Neural progenitor cell (in vitro differentiated cells): Measurements from ENCODE around the gene HSD17B1. TPM values are rescaled to one million over a fixed set of nuclear protein-coding genes. Genes with fewer than 3 reads are reported as not detected.
A peak's percentile ranks its signal among the peaks of the same experiment; 100 is the strongest.

Experiments used
- DNase-seq: peaks from one replicate; pipeline ENCODE4 v3.0.0-alpha.2; 2016; ENCODE audit warnings: low spot score
- H2AFZ ChIP-seq: fragments of 200-600 bp; sonication (generic); replicated peaks from 2 replicates; pipeline ENCODE4 v1.6.1; 2016; ENCODE audit warnings: antibody characterized with exemption
- H3F3A ChIP-seq: fragments of 200-600 bp; sonication (generic); 2 replicates; pipeline ENCODE4 v1.6.1; 2016; ENCODE audit warnings: antibody characterized with exemption, low read depth
- H3K27ac ChIP-seq: fragments of 200-600 bp; sonication (generic); 2 replicates; pipeline ENCODE4 v1.5.1; 2016; ENCODE audit warnings: mild to moderate bottlenecking
- H3K27me3 ChIP-seq: fragments of 200-600 bp; sonication (generic); 2 replicates; pipeline ENCODE4 v1.6.1; 2016; ENCODE audit warnings: mild to moderate bottlenecking, moderate library complexity
- H3K36me3 ChIP-seq: fragments of 200-600 bp; sonication (generic); 2 replicates; pipeline ENCODE4 v1.5.1; 2016
- H3K4me1 ChIP-seq: fragments of 200-600 bp; sonication (generic); 2 replicates; pipeline ENCODE4 v1.6.1; 2016; ENCODE audit warnings: mixed run types
- H3K4me2 ChIP-seq: fragments of 200-600 bp; sonication (generic); 2 replicates; pipeline ENCODE4 v1.6.1; 2016
- H3K4me3 ChIP-seq: fragments of 200-600 bp; sonication (generic); 2 replicates; pipeline ENCODE4 v1.5.1; 2016
- H3K79me2 ChIP-seq: fragments of 200-600 bp; sonication (generic); 2 replicates; pipeline ENCODE4 v1.6.1; 2016; ENCODE audit warnings: low read depth
- H3K9ac ChIP-seq: fragments of 200-600 bp; sonication (generic); 2 replicates; pipeline ENCODE4 v1.6.1; 2016
- H3K9me3 ChIP-seq: fragments of 200-600 bp; sonication (generic); 2 replicates; pipeline ENCODE4 v1.5.1; 2016; ENCODE audit warnings: low read depth
- H4K20me1 ChIP-seq: fragments of 200-600 bp; sonication (generic); 2 replicates; pipeline ENCODE4 v1.6.1; 2016; ENCODE audit warnings: low read depth
- H3K27ac Mint-ChIP-seq: 3 replicates; pipeline ENCODE4 v1.8.0; 2021; ENCODE audit warnings: mixed read lengths
- H3K27me3 Mint-ChIP-seq: 2 replicates; pipeline ENCODE4 v1.8.0; 2022; ENCODE audit warnings: low read depth, mild to moderate bottlenecking, inconsistent platforms, moderate library complexity, mixed read lengths; ENCODE audit not compliant: insufficient read depth
- H3K36me3 Mint-ChIP-seq: 3 replicates; pipeline ENCODE4 v1.8.0; 2021; ENCODE audit warnings: mixed read lengths
- H3K4me1 Mint-ChIP-seq: 3 replicates; pipeline ENCODE4 v1.8.0; 2021; ENCODE audit warnings: mixed read lengths
- H3K4me3 Mint-ChIP-seq: 3 replicates; pipeline ENCODE4 v1.8.0; 2021; ENCODE audit warnings: mild to moderate bottlenecking, moderate library complexity, mixed read lengths
- H3K9me3 Mint-ChIP-seq: 3 replicates; pipeline ENCODE4 v1.8.0; 2020; ENCODE audit warnings: mixed read lengths
- CTCF ChIP-seq: fragments of 200-600 bp; sonication (generic); IDR thresholded peaks from 2 replicates; pipeline ENCODE4 v1.5.1; 2017; ENCODE audit warnings: antibody characterized with exemption, mild to moderate bottlenecking
- EZH2 ChIP-seq: fragments of 200-600 bp; sonication (generic); IDR thresholded peaks from 2 replicates; pipeline ENCODE4 v1.6.1; 2017; ENCODE audit warnings: antibody characterized with exemption, mild to moderate bottlenecking, moderate library complexity
- EZH2phosphoT487 ChIP-seq: fragments of 200-600 bp; sonication (generic); IDR thresholded peaks from 2 replicates; pipeline ENCODE4 v1.6.1; 2017; ENCODE audit warnings: antibody characterized with exemption
- total RNA-seq: library from RNA; depleted of rRNA; stranded (reverse); fragments of >200 nt; gene quantifications from 2 replicates; pipeline ENCODE4 v1.2.3, GENCODE V29; 2015; ENCODE audit warnings: low replicate concordance

HSD17B1 gene
- total RNA-seq, 1 donor from 2014 or later: 2.2 TPM

- peak; percentile 56 for DNase-seq
- Histone ChIP-seq H3F3A (peaks cover 30% of the 10 kb centered on the region), H3K4me2 (peak overlapping the region; percentile 99), H3K36me3 (no peaks in the 10 kb centered on the region), H3K27ac (peak overlapping the region; percentile 31), H3K79me2 (peaks cover 26% of the 10 kb centered on the region), H4K20me1 (no peaks in the 10 kb centered on the region), H3K27me3 (no peaks in the 10 kb centered on the region), H3K4me1 (peaks cover 12% of the 10 kb centered on the region), H3K9me3 (no peaks in the 10 kb centered on the region), H3K4me3 (peak overlapping the region; percentile 83), H2AFZ (peak overlapping the region; percentile 53), H3K9ac (peak overlapping the region; percentile 90)
- Mint-ChIP-seq H3K27ac (no peak overlapping the region), H3K36me3 (no peaks in the 10 kb centered on the region), H3K4me1 (peaks cover 22% of the 10 kb centered on the region), H3K9me3 (no peaks in the 10 kb centered on the region), H3K27me3 (peaks cover 6% of the 10 kb centered on the region), H3K4me3 (peak overlapping the region; percentile 92)
- no peak for TF ChIP-seq CTCF
- no peak for TF ChIP-seq EZH2phosphoT487
- TF ChIP-seq EZH2: no peak
Observed at GRCh38 chr17:42562388-42563142, 9.8 kb downstream of the HSD17B1 start.

- H3K27ac ChIP-seq: no peak overlapping the region
- H3K9me3 Mint-ChIP-seq: no peaks in the 10 kb centered on the region
- TF ChIP-seq EZH2 (no peak), EZH2phosphoT487 (no peak)
- H3K36me3 Mint-ChIP-seq: peaks cover 2% of the 10 kb centered on the region
- H3K4me2 ChIP-seq: peak overlapping the region; percentile 99
- H3F3A ChIP-seq: peaks cover 32% of the 10 kb centered on the region
- H3K4me1 ChIP-seq: peaks cover 12% of the 10 kb centered on the region
- H3K79me2 ChIP-seq: peaks cover 30% of the 10 kb centered on the region
- H3K27me3 ChIP-seq: no peaks in the 10 kb centered on the region
- peak overlapping the region; percentile 92 for H3K4me3 Mint-ChIP-seq
- peak overlapping the region; percentile 90 for H3K9ac ChIP-seq
- H3K27me3 Mint-ChIP-seq: peaks cover 6% of the 10 kb centered on the region
- H4K20me1 ChIP-seq: no peaks in the 10 kb centered on the region
- H3K4me3 ChIP-seq: peak overlapping the region; percentile 83
- no peak for DNase-seq
- H2AFZ ChIP-seq: no peak overlapping the region
- H3K4me1 Mint-ChIP-seq: peaks cover 26% of the 10 kb centered on the region
- no peak overlapping the region for H3K27ac Mint-ChIP-seq
- H3K36me3 ChIP-seq: no peaks in the 10 kb centered on the region
- H3K9me3 ChIP-seq: no peaks in the 10 kb centered on the region
Observed at GRCh38 chr17:42563143-42563509, 10.4 kb downstream of the HSD17B1 start.

- peaks cover 3% of the 10 kb centered on the region for H3K36me3 Mint-ChIP-seq
- H3K4me3 Mint-ChIP-seq: peak overlapping the region; percentile 92
- Histone ChIP-seq H3K4me1 (peaks cover 12% of the 10 kb centered on the region), H3K4me3 (no peak overlapping the region), H4K20me1 (no peaks in the 10 kb centered on the region), H3K36me3 (no peaks in the 10 kb centered on the region), H3K27me3 (no peaks in the 10 kb centered on the region), H3K4me2 (peak overlapping the region; percentile 99), H3F3A (peaks cover 32% of the 10 kb centered on the region), H3K79me2 (peaks cover 30% of the 10 kb centered on the region), H3K9ac (no peak overlapping the region), H3K9me3 (no peaks in the 10 kb centered on the region), H3K27ac (no peak overlapping the region), H2AFZ (no peak overlapping the region)
- no peak overlapping the region for H3K27ac Mint-ChIP-seq
- no peak for TF ChIP-seq EZH2phosphoT487
- no peak for TF ChIP-seq EZH2
- no peak for TF ChIP-seq CTCF
- DNase-seq: no peak
- peaks cover 26% of the 10 kb centered on the region for H3K4me1 Mint-ChIP-seq
- H3K27me3 Mint-ChIP-seq: peaks cover 6% of the 10 kb centered on the region
- no peaks in the 10 kb centered on the region for H3K9me3 Mint-ChIP-seq
Observed at GRCh38 chr17:42563543-42563942, 10.8 kb downstream of the HSD17B1 start.

- no peak for TF ChIP-seq CTCF
- no peak for TF ChIP-seq EZH2
Observed at GRCh38 chr17:42563950-42564349, 11.2 kb downstream of the HSD17B1 start.

More at GRCh38 chr17:42563950-42564349, 11.2 kb downstream of the HSD17B1 start:
- Histone ChIP-seq H3K9ac (no peak overlapping the region), H3K4me1 (peaks cover 12% of the 10 kb centered on the region), H3F3A (peaks cover 32% of the 10 kb centered on the region), H2AFZ (no peak overlapping the region), H3K27ac (no peak overlapping the region), H3K79me2 (peaks cover 30% of the 10 kb centered on the region), H3K4me3 (no peak overlapping the region), H3K27me3 (no peaks in the 10 kb centered on the region), H4K20me1 (no peaks in the 10 kb centered on the region), H3K36me3 (no peaks in the 10 kb centered on the region), H3K9me3 (no peaks in the 10 kb centered on the region), H3K4me2 (no peak overlapping the region)
- peak overlapping the region; percentile 92 for H3K4me3 Mint-ChIP-seq
- peaks cover 5% of the 10 kb centered on the region for H3K36me3 Mint-ChIP-seq
- DNase-seq: no peak
- peaks cover 6% of the 10 kb centered on the region for H3K27me3 Mint-ChIP-seq
- H3K27ac Mint-ChIP-seq: no peak overlapping the region
- H3K9me3 Mint-ChIP-seq: no peaks in the 10 kb centered on the region
- peaks cover 26% of the 10 kb centered on the region for H3K4me1 Mint-ChIP-seq
